8988T (cell line): ENCODE measurements around the gene HGS.

Experiments
- DNase-seq: peaks from one replicate; pipeline ENCODE4 v3.0.0; 2011

Gene HGS, protein sequence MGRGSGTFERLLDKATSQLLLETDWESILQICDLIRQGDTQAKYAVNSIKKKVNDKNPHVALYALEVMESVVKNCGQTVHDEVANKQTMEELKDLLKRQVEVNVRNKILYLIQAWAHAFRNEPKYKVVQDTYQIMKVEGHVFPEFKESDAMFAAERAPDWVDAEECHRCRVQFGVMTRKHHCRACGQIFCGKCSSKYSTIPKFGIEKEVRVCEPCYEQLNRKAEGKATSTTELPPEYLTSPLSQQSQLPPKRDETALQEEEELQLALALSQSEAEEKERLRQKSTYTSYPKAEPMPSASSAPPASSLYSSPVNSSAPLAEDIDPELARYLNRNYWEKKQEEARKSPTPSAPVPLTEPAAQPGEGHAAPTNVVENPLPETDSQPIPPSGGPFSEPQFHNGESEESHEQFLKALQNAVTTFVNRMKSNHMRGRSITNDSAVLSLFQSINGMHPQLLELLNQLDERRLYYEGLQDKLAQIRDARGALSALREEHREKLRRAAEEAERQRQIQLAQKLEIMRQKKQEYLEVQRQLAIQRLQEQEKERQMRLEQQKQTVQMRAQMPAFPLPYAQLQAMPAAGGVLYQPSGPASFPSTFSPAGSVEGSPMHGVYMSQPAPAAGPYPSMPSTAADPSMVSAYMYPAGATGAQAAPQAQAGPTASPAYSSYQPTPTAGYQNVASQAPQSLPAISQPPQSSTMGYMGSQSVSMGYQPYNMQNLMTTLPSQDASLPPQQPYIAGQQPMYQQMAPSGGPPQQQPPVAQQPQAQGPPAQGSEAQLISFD

GRCh38 chr17:81683584-81684441, at the start of gene HGS, which contains the start of gene ARL16:
HGS (plus strand) TSS chr17:81684011; CDS start chr17:81684067, 56 bp downstream.
ARL16 (minus strand) TSS chr17:81683797; CDS start chr17:81683753, 44 bp downstream.
- DNase-seq = peak; percentile 96

- no peak for DNase-seq
Measured at GRCh38 chr17:81635431-81635830, 48.4 kb upstream of the HGS start.

- no peak for DNase-seq
Measured at GRCh38 chr17:81635973-81636504, 47.8 kb upstream of the HGS start.

DNA sequence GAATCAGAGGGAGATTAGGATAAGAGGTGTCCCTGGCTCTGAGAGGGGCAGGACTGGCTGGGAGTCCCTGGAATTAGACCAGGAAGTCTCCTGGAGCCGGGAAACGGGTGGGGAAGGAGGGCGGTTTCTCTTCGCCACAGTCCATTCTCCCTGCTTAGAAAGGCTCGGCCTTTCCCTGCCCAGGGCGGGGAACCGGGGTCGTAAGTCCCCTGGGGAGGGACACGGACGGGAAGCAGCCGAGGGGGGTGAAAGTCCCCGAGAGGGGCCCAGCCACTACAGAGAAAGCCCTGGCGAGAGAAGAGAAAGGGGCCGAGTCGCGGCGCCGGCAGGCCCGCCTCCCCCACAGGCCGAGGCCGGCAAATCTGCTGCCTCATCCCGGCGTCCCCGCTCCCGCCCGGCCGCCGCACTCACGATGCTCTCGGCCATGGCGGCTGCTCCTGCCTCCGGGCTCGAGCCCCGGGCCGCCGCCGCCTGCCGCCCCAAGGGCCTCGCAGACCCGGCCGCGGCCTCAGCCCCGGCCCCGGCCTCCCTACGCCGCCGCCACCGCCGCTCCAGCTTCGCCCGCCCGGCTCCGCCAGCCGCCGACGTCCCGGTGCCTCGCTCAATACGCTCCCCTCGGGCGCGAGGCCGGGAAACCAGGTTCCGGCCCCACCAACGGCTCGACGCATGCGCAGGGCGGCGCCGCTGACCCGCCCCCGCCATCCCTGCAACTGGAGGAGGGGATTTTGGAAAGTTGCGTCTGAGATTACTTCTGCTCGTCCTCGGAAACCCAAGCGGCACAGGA, 47.1 kb upstream of the HGS start, which contains the start of the genes NPLOC4 and TSPAN10:
Gene NPLOC4, minus strand, starts transcription at position 608 of the 784 bp plus-strand sequence. Its CDS starts 182 bp downstream, at position 426.
Gene TSPAN10, plus strand, starts transcription at position 692 of the 784 bp plus-strand sequence. CDS start 5,217 bp downstream, outside the sequence.
- DNase-seq = peak; percentile 89

DNA sequence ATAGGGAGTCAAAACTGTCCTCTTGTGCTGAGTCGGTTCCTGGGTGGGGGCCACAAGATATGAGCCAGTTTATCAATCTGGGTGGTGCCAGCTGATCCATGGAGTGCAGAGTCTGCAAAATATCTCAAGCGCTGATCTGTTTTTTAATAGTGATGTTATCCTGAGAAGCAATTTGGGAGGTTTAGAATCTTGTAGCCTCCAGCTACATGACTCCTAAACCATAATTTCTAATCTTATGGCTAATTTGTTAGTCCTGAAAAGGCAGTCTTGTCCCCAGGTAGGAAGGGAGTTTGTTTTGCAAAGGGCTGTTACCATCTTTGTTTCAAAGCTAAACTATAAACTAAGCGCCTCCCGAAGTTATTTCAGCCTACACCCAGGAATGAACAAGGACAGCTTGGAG, 45.1 kb upstream of the HGS start:
- DNase-seq = no peak

- no peak for DNase-seq
Measured at GRCh38 chr17:81640011-81640410, 43.8 kb upstream of the HGS start.

GRCh38 chr17:81641825-81642489, 41.9 kb upstream of the HGS start:
- DNase-seq = no peak

- no peak for DNase-seq
Measured at GRCh38 chr17:81644496-81644895, 39.3 kb upstream of the HGS start.

- no peak for DNase-seq
Measured at GRCh38 chr17:81644976-81645952, 38.5 kb upstream of the HGS start.

DNA sequence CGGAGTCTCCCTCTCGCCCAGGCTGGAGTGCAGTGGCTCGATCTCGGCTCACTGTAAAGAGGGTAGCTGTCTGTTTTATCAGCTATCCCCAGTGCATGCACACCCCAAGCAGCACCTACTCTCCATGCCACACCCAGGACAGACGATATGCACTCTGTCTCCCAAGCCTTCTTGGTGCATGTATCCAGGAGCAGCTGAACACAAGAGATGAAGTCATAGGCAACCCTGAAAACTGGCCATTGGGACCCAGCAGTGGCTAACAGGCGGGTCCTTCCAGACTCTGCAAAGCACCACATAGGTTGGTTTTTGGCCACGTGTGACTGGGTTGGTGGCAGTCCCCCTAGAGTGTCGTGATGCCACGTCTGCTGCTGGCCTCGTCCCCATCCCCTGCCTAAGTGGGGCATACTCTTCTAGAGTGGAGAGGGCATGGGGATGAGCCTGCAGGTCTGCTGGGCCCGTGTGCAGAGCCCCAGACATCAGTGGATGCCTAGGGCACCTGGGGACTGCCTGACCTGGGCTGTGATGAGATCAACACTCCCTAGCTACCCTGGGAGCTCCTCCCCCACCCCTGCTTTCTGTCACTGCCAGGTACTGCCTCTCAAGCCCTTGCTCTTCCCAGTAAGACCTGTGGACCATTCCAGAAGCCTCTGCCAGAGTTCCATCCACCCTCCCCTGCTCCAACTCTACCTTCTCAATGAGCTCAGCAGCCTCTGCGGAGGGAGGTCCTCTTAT, 36.8 kb upstream of the HGS start:
- DNase-seq = no peak

DNA sequence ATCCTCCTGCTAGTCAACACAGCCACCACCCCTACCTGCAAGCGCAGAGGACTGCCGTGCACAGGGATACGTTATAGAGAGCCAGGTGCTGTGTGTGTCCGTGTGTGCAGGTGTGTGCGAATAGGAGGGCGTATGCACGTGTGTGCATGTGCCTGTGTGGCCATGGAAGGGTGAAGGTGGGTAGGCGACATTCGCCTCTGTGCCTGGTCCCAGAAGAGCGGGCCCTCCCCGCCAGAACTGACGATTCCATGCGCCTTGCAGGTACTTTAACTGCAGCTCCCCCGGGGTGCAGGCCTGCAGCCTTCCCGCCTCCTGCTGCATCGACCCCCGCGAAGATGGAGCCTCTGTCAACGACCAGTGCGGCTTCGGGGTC, 36.2 kb upstream of the HGS start:
- no peak for DNase-seq

GRCh38 chr17:81648013-81648706, 35.7 kb upstream of the HGS start:
- DNase-seq = no peak

GRCh38 chr17:81648707-81649085, 35.1 kb upstream of the HGS start:
- DNase-seq = no peak

DNA sequence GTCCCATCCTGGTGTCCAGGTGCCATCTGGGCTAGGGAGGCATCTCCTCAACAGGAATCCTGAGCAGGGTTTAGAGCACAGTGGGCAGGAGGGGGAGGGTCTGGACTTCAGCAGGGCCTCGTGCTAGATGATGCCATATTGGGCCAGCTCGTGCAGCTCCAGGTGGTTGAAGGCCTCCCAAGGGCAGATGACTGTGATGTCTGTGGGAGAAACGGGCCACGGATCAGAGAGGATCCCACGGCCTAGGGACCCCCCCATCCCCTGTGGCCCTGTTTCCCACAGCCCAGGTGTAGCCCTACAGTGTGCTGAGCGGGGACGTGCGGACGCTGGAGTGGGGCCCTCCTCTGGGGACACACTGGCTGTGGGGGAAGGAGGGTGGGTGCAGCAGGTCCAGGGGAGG, 32.9 kb upstream of the HGS start:
- no peak for DNase-seq

- DNase-seq = peak; percentile 71
Measured at GRCh38 chr17:81651692-81652091, 32.1 kb upstream of the HGS start.

- DNase-seq = no peak
Measured at GRCh38 chr17:81652906-81653771, 30.7 kb upstream of the HGS start.

DNA sequence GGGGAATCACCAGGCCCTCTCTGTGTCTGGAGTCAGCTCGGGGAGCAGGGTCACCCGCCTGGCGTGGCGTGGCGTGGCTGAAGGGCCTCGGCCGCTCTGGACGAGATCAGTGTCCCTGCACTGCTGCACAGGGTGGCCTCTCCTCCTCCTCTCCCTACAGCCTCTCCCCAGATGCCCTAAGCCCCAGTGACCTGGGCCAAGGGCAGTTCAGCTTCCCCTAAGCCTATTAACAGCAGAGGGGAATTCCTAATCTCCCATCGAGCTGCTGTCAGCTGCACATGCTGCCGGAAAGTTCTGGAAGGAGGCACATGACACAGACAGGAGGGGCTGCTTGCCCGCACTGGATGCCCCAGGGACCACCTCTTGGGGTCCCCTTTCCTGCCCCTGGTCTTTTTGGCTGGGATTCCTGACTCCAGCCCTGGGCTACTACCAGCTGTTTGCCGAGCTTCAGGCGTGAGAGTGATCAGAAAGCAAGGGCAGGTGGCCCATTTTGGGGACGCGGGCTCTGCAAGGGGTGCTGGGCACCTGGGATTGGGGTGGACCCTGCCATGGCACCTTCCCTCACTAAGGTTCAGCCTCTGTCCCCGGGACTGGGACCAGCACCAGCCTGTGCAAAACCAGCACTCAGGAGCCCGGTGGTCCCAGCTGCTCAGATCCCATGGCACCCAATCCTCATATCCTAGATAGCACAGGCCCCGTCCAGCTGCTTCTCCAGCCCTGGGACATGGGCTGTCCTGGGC, 28.3 kb upstream of the HGS start:
- DNase-seq = no peak
